Nephron progenitor cell (in vitro differentiated cells): ENCODE results near the gene GPR157.
"Not testable (repeated sequence)": the region's sequence is repeated elsewhere in the genome, so short reads cannot be mapped to it uniquely, and the experiment has no call there.

Experiments
- DNase-seq: peaks from one replicate; pipeline ENCODE4 v3.0.0; 2021
- H3K27ac Mint-ChIP-seq: 2 replicates; pipeline ENCODE4 v1.8.0; 2021; ENCODE audit warnings: mild to moderate bottlenecking, moderate library complexity, mixed read lengths
- H3K27me3 Mint-ChIP-seq: 2 replicates; pipeline ENCODE4 v1.8.0; 2021; ENCODE audit warnings: mild to moderate bottlenecking, low read depth, mixed read lengths; ENCODE audit not compliant: poor library complexity
- H3K36me3 Mint-ChIP-seq: 2 replicates; pipeline ENCODE4 v1.8.0; 2021; ENCODE audit warnings: low read depth, mixed read lengths
- H3K4me1 Mint-ChIP-seq: 2 replicates; pipeline ENCODE4 v1.8.0; 2021; ENCODE audit warnings: mixed read lengths
- H3K4me3 Mint-ChIP-seq: 2 replicates; pipeline ENCODE4 v1.8.0; 2021; ENCODE audit warnings: mild to moderate bottlenecking, moderate library complexity, mixed read lengths
- H3K9me3 Mint-ChIP-seq: 2 replicates; pipeline ENCODE4 v1.8.0; 2021; ENCODE audit warnings: mild to moderate bottlenecking, moderate library complexity, mixed read lengths
- CTCF ChIP-seq: fragments of 200-600 bp; sonication (generic); IDR thresholded peaks from 2 replicates; pipeline ENCODE4 v1.5.0; 2021; ENCODE audit warnings: antibody characterized with exemption

The GPR157 gene

GRCh38 chr1:9145021-9145668 lies 16.2 kb upstream of the GPR157 start:
- H3K27ac Mint-ChIP-seq: no peak overlapping the region
- H3K27me3 Mint-ChIP-seq: peaks cover 10% of the 10 kb centered on the region
- TF ChIP-seq CTCF: no peak
- H3K36me3 Mint-ChIP-seq: no peaks in the 10 kb centered on the region
- no peak overlapping the region for H3K4me3 Mint-ChIP-seq
- peaks cover 25% of the 10 kb centered on the region for H3K4me1 Mint-ChIP-seq
- no peaks in the 10 kb centered on the region for H3K9me3 Mint-ChIP-seq
- DNase-seq: no peak

GRCh38 chr1:9144494-9144893 lies 15.6 kb upstream of the GPR157 start:
- H3K36me3 Mint-ChIP-seq, H3K27ac Mint-ChIP-seq, H3K4me3 Mint-ChIP-seq, H3K9me3 Mint-ChIP-seq, DNase-seq: not testable (repeated sequence)
- H3K4me1 Mint-ChIP-seq: peaks cover 18% of the 10 kb centered on the region
- peaks cover 11% of the 10 kb centered on the region for H3K27me3 Mint-ChIP-seq

- no peaks in the 10 kb centered on the region for H3K36me3 Mint-ChIP-seq
- H3K27me3 Mint-ChIP-seq: peaks cover 11% of the 10 kb centered on the region
- no peak for TF ChIP-seq CTCF
- no peak overlapping the region for H3K27ac Mint-ChIP-seq
- no peaks in the 10 kb centered on the region for H3K9me3 Mint-ChIP-seq
- no peak overlapping the region for H3K4me3 Mint-ChIP-seq
- DNase-seq: no peak
- H3K4me1 Mint-ChIP-seq: peaks cover 10% of the 10 kb centered on the region
Measured at GRCh38 chr1:9143250-9143649, 14.3 kb upstream of the GPR157 start.

- no peak overlapping the region for H3K27ac Mint-ChIP-seq
- no peak for DNase-seq
- no peak for TF ChIP-seq CTCF
- peaks cover 26% of the 10 kb centered on the region for H3K27me3 Mint-ChIP-seq
- H3K9me3 Mint-ChIP-seq: no peaks in the 10 kb centered on the region
- no peaks in the 10 kb centered on the region for H3K36me3 Mint-ChIP-seq
- no peak overlapping the region for H3K4me3 Mint-ChIP-seq
- no peaks in the 10 kb centered on the region for H3K4me1 Mint-ChIP-seq
Measured at GRCh38 chr1:9139930-9140329, 11.0 kb upstream of the GPR157 start.

- no peak for DNase-seq
- Mint-ChIP-seq H3K9me3 (peaks cover 3% of the 10 kb centered on the region), H3K36me3 (no peaks in the 10 kb centered on the region), H3K27me3 (peaks cover 38% of the 10 kb centered on the region), H3K4me3 (no peak overlapping the region), H3K4me1 (peaks cover 8% of the 10 kb centered on the region), H3K27ac (no peak overlapping the region)
- no peak for TF ChIP-seq CTCF
Measured at GRCh38 chr1:9136932-9137331, 8.0 kb upstream of the GPR157 start.

DNA sequence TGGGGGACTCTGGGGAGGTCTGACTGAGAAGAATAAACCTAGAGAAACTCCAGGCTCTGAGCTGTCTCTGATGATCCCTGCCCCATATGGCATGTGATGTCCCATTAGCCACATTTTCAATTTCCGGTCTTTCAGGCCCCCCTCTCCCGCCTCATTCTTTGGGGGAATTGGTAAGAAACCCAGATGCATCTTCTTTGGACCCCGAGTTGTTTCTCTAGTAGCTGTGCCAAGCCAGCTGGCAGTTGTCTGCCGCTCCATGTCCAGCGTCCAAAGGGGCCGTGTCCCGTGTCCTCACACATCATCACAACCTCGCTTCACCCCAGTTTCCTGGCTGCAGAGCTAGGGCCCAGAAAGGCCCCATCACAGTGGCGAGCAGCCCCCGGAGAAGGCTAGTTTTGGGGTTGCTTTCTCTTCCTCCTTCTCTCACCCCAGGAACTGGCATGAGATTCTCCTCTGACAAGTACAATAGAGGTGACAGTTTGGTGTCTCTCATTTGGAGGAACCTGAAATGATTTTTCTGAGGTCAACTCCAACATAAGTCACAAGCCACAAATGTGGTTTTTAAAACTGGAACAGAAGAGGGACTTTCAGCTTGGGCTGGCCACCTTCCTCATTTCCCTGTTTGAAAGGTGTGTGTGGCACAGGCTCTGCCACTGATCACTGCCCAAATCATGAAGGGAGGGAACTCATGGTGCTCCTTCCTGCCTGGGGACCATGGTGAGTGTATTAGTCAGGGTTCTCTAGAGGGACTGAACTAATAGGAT lies 6.4 kb upstream of the GPR157 start:
- no peaks in the 10 kb centered on the region for H3K36me3 Mint-ChIP-seq
- peaks cover 8% of the 10 kb centered on the region for H3K4me1 Mint-ChIP-seq
- DNase-seq: no peak
- H3K27me3 Mint-ChIP-seq: peaks cover 42% of the 10 kb centered on the region
- H3K9me3 Mint-ChIP-seq: peaks cover 3% of the 10 kb centered on the region
- H3K27ac Mint-ChIP-seq: no peak overlapping the region
- no peak overlapping the region for H3K4me3 Mint-ChIP-seq
- TF ChIP-seq CTCF: no peak
